Coronary artery (tissue), 2 donors: ENCODE results near the gene MBD1.

Experiments used
- DNase-seq: peaks from one replicate; pipeline ENCODE4 v3.0.0-alpha.2; 2017; ENCODE audit warnings: low spot score
- H3K27ac ChIP-seq, 2 donors: fragments of 200-600 bp; sonication (generic); one replicate each; pipeline ENCODE4 v1.5.1; 2016 to 2019
- H3K4me3 ChIP-seq: fragments of 200-600 bp; sonication (generic); 2 replicates; pipeline ENCODE4 v1.5.1; 2016; ENCODE audit warnings: mild to moderate bottlenecking, moderate library complexity
- TF ChIP-seq, protein P1 (sequence below): fragments of 200-600 bp; sonication (generic); IDR thresholded peaks from one replicate; pipeline ENCODE4 v1.5.1; 2019; ENCODE audit warnings: antibody characterized with exemption

Gene MBD1

DNA sequence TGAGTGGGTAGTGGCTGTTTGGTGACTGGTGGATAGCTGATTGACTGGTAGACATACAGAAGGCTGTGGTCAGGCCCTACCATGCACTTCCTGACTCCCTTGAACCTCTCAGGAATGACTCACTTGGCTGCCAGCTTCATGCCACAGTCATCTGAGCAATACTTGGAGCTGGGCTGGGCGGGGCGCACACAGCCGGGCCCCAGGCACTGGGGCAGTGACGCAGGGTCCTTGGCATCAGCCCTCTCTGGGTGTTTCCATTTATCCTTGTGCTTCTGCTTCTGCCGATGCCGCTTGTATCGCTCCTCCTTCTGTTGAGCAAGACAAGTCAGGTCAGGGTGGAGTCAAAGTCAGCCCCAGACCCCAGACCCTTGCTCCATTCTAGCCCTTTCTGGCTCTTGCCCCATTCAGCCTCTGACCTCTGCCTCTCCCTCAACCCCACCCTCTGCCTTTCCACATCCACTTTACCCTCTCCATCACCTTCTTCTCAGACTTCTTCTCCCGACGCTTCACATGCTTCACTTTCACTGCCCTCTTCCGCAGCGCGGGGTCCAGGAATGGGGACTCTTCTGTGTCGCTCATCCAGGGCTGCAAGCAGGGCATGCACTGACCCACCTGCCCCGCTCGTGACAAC is 3.0 kb upstream of the MBD1 start:
- no peak overlapping the region for H3K27ac ChIP-seq
- no peak for DNase-seq
- TF ChIP-seq, protein P1, sequence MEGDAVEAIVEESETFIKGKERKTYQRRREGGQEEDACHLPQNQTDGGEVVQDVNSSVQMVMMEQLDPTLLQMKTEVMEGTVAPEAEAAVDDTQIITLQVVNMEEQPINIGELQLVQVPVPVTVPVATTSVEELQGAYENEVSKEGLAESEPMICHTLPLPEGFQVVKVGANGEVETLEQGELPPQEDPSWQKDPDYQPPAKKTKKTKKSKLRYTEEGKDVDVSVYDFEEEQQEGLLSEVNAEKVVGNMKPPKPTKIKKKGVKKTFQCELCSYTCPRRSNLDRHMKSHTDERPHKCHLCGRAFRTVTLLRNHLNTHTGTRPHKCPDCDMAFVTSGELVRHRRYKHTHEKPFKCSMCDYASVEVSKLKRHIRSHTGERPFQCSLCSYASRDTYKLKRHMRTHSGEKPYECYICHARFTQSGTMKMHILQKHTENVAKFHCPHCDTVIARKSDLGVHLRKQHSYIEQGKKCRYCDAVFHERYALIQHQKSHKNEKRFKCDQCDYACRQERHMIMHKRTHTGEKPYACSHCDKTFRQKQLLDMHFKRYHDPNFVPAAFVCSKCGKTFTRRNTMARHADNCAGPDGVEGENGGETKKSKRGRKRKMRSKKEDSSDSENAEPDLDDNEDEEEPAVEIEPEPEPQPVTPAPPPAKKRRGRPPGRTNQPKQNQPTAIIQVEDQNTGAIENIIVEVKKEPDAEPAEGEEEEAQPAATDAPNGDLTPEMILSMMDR: no peak

DNA sequence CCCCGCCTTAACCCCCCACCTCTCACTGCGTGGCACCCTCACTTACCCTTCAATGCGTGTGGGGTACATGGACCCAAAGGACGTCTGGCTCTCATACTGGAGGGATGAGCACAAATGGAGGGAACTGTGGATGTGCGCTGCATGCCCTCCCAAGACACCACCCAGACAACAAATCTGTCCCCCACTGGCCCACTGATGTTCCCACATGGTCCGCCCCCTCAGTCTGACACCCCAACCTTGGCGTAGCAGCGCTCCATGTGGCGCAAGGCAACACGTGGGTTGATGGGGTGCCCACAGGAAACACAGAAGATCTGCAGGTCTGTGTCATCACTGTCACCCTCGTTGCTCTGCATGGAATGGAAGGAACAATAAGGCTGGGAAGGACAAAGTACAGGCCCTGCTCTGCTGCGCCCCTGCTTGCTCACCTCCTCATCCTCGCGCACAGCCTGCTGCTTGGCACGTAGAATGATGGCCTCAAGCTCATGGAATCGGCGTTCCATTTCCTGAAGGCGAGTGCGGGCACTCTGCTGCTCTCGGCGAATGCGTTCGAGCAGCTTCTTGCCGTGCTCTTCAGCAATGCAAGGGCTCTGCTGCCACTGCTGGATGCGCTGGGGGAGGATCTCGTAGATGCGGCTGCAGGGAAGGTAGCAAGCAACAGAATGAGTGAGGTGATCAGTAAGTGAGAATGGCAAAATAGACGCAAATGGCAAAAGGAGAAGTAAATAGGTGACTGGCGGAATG is 2.3 kb upstream of the MBD1 start:
- TF ChIP-seq, protein P1: no peak
- H3K27ac ChIP-seq: no peak overlapping the region
- DNase-seq: no peak
- H3K4me3 ChIP-seq: no peak overlapping the region

More for the DNA sequence above, 3.0 kb upstream of the MBD1 start:
- no peak overlapping the region for H3K4me3 ChIP-seq

DNA sequence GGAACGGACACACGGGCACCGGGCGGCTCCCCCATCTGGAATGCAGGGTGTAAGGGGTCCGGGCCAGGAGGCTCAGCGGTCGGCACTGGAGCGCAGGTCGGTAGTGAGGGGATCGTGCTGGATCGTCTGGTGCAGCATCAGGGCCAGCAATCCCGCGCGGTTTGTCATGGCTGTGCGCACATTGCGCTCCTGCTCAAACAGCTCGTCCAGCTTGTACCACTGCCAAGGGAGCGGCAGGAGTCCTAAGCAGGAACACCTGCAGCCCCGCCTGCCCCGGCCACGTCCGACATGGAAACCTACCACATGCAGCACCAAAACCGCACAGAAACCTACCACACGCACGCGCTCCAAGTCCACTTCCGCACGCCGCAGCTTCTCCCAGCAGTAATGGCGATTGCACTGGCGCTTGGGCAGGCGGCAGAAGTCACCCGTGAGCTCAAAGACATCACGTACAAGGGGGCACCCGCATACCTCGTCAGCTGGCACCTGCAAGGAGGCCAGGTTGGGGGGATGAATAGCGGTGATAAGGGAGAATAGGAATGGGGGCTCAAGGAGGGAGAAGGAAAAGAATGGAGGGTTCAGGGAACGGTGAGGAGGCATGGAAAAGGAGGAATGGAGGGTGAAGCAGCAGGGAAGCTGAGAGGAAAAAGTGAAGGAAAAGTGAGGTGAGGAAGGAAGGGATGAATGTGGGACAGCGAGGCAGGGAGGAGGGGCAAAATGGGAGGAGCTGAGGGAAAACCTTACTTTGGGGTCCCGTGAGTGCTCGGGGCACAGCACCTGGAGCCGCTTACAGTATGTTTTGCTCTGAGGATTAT is 1.4 kb upstream of the MBD1 start:
- H3K27ac ChIP-seq: no peak overlapping the region
- DNase-seq: no peak
- no peak overlapping the region for H3K4me3 ChIP-seq

DNA sequence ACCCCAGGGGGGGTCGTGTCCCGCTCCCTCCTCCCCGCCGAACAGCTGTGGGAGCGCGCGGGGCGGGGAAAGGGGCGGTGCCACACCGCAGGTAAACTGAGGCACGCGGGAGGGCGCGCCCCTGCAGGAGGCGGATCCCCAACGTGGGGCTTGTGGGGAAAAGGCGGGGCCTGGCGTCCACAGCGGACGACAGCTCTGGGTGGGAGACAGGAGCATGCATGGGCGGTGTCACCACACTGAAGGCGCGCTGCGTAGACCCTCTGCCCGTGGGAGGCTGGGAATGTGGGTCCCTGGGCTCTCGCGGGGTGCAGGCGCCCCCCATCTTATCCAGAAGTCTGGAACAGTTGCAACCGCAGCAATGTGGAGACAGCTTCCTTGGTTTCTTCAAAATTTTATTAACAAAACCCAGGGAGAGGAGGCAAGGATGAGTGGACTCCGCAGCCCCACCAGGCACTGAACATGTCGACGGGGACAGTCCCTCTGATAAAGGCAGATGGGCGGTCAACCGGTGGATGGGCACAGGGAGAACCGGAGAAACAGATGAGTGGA is 723 bp upstream of the MBD1 start:
- Histone ChIP-seq H3K4me3 (peak overlapping the region; percentile 88), H3K27ac (peak overlapping the region; percentile 91 to 96)
- DNase-seq: no peak
- TF ChIP-seq, protein P1: no peak

More for the DNA sequence above, 1.4 kb upstream of the MBD1 start:
- TF ChIP-seq, protein P1: no peak

DNA sequence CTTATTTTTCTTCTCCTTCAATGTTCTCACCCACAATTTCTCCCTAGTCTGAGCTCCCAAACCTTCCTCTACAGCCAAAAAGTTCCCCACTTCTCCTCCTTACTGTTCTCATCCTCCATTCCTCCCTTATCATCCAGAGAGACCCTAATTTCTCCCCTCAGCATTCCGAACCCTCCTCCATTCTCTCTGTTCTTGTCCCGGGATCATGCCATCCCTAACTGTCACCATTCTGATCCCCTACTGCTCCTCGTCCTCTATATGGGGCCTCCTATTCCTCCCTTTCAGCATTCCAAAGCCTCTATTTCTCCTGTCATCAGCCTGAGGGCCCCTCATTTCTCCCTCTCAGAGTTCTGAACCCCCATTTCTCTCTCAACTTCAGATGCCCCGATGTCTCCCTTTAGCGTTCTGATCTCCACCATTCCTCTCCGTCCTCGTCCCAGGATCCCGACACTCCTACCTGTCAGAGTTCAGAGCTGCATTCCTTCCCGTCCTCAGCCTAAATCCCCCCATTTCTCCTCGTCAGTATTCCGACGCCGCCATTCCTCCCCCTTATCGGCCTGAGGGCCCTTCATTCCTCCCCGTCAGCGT is 522 bp downstream of the MBD1 start:
- DNase-seq: no peak
- TF ChIP-seq, protein P1: no peak
- H3K27ac ChIP-seq: peak overlapping the region; percentile 91 to 96
- H3K4me3 ChIP-seq: peak overlapping the region; percentile 88

DNA sequence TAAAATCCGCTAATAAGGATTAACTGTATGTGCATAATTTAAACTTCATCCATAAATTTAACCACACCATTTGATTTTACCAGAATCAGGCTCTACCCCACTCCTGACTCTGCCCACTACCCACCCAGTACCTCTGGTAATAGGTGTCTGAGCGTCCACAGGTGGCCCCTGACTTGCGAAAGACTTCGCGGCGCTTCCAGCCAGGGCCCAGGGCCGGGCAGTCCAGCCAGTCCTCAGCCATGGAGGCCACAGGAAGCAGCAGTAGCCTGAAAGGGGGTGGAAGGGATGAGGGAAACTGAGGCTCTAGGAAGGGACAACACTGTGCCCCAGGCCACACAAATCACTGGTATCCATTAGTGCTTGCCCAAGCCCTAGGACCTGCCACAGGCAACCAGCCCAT is 1.6 kb downstream of the MBD1 start:
- TF ChIP-seq, protein P1: no peak

More for the DNA sequence above, 1.6 kb downstream of the MBD1 start:
- Histone ChIP-seq H3K27ac (no peak overlapping the region), H3K4me3 (peak overlapping the region; percentile 88)
- no peak for DNase-seq
